WERI-Rb-1 (cell line): Measurements from ENCODE around the gene PSKH1.
A peak's percentile ranks its signal among the peaks of the same experiment; 100 is the strongest.

Source experiments
- DNase-seq: peaks from one replicate; pipeline ENCODE4 v3.0.0-alpha.2; 2020
- H3K27ac ChIP-seq: fragments of 250-450 bp; sonication (Bioruptor Pico); 2 replicates; pipeline ENCODE4 v1.5.1; 2020; ENCODE audit warnings: mild to moderate bottlenecking, moderate library complexity
- H3K27me3 ChIP-seq: fragments of 250-450 bp; sonication (Bioruptor Pico); 2 replicates; pipeline ENCODE4 v1.5.1; 2021; ENCODE audit warnings: mild to moderate bottlenecking, low read depth, moderate library complexity; ENCODE audit not compliant: insufficient read depth, severe bottlenecking
- H3K36me3 ChIP-seq: fragments of 250-450 bp; sonication (Bioruptor Pico); 2 replicates; pipeline ENCODE4 v1.5.1; 2020; ENCODE audit warnings: mild to moderate bottlenecking, moderate library complexity
- H3K4me3 ChIP-seq: 2 replicates; pipeline ENCODE4 v1.5.1; 2011; ENCODE audit warnings: low read depth, mild to moderate bottlenecking, control low read depth, low read length
- H3K9me3 ChIP-seq: fragments of 250-450 bp; sonication (Bioruptor Pico); 2 replicates; pipeline ENCODE4 v1.5.1; 2021; ENCODE audit warnings: mild to moderate bottlenecking, moderate library complexity; ENCODE audit not compliant: severe bottlenecking
- CTCF ChIP-seq: IDR thresholded peaks from 2 replicates; pipeline ENCODE4 v1.5.1; 2011; ENCODE audit warnings: low read depth, mild to moderate bottlenecking, control low read depth, inconsistent platforms, low read length

Gene PSKH1

GRCh38 chr16:67926181-67926750, 33.2 kb downstream of the PSKH1 start:
- DNase-seq = no peak
- TF ChIP-seq CTCF = 0 out of 2 replicates have a peak, but pooled peaks have one; percentile 19
- Histone ChIP-seq H3K9me3 (no peaks in the 10 kb centered on the region), H3K27me3 (no peaks in the 10 kb centered on the region), H3K36me3 (peaks cover 4% of the 10 kb centered on the region), H3K27ac (peak overlapping the region; percentile 22; the same call in 1 of the 2 replicates), H3K4me3 (no peak overlapping the region)

DNA sequence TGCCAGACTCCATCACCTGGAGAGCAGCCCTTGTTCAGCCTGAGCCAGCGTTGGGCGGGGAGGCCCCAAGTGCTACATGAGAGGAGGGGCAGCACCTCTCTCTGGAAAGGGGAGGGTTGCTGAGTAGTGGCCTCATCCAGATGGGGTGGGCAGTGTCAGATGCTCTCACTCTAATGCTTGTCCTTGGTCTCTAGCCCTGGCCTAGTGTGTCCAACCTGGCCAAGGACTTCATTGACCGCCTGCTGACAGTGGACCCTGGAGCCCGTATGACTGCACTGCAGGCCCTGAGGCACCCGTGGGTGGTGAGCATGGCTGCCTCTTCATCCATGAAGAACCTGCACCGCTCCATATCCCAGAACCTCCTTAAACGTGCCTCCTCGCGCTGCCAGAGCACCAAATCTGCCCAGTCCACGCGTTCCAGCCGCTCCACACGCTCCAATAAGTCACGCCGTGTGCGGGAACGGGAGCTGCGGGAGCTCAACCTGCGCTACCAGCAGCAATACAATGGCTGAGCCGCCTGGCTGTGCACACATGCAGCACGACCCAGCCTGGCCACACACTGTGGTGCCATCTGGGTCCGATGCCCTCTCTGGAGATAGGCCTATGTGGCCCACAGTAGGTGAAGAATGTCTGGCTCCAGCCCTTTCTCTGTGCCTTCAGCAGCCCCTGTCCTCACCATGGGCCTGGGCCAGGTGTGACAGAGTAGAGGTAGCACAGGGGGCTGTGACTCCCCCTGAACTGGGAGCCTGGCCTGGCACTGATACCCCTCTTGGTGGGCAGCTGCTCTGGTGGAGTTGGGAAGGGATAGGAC, 34.3 kb downstream of the PSKH1 start:
- no peak for DNase-seq
- TF ChIP-seq CTCF = no peak
- Histone ChIP-seq H3K4me3 (no peak overlapping the region), H3K27ac (no peak overlapping the region), H3K27me3 (no peaks in the 10 kb centered on the region), H3K9me3 (no peaks in the 10 kb centered on the region), H3K36me3 (peaks cover 4% of the 10 kb centered on the region)

- Histone ChIP-seq H3K27ac (no peak overlapping the region), H3K36me3 (peaks cover 4% of the 10 kb centered on the region), H3K9me3 (no peaks in the 10 kb centered on the region), H3K4me3 (no peak overlapping the region), H3K27me3 (no peaks in the 10 kb centered on the region)
- no peak for TF ChIP-seq CTCF
- no peak for DNase-seq
Measured at GRCh38 chr16:67928147-67928546, 35.1 kb downstream of the PSKH1 start.

DNA sequence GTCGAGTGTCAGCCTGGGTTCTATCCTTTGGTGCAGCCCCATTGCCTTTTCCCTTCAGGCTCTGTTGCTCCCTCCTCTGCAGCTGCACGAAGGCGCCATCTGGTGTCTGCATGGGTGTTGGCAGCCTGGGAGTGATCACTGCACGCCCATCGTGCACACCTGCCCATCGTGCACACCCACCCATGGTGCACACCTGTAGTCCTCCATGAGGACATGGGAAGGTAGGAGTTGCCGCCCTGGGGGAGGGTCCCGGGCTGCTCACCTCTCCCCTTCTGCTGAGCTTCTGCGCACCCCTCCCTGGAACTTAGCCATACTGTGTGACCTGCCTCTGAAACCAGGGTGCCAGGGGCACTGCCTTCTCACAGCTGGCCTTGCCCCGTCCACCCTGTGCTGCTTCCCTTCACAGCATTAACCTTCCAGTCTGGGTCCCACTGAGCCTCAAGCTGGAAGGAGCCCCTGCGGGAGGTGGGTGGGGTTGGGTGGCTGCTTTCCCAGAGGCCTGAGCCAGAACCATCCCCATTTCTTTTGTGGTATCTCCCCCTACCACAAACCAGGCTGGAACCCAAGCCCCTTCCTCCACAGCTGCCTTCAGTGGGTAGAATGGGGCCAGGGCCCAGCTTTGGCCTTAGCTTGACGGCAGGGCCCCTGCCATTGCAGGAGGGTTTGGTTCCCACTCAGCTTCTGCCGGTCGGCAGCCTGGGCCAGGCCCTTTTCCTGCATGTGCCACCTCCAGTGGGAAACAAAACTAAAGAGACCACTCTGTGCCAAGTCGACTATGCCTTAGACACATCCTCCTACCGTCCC, 35.7 kb downstream of the PSKH1 start:
- peak; percentile 99 for TF ChIP-seq CTCF
- H3K4me3 ChIP-seq = no peak overlapping the region
- DNase-seq = peak; percentile 80
- H3K36me3 ChIP-seq = peaks cover 4% of the 10 kb centered on the region
- H3K27me3 ChIP-seq = no peaks in the 10 kb centered on the region
- H3K9me3 ChIP-seq = no peaks in the 10 kb centered on the region
- no peak overlapping the region for H3K27ac ChIP-seq

GRCh38 chr16:67930191-67930590, 37.1 kb downstream of the PSKH1 start:
- no peak for TF ChIP-seq CTCF
- no peak overlapping the region for H3K27ac ChIP-seq
- no peak for DNase-seq
- H3K27me3 ChIP-seq = no peaks in the 10 kb centered on the region
- no peaks in the 10 kb centered on the region for H3K9me3 ChIP-seq
- H3K36me3 ChIP-seq = peaks cover 4% of the 10 kb centered on the region
- no peak overlapping the region for H3K4me3 ChIP-seq
